B cell (primary cell): ENCODE results near the gene KLHDC7B. TPM values are rescaled to one million over a fixed set of nuclear protein-coding genes. Genes with fewer than 3 reads are reported as not detected.
"Not testable (repeated sequence)": the region's sequence is repeated elsewhere in the genome, so short reads cannot be mapped to it uniquely, and the experiment has no call there.

Experiments used
- ATAC-seq: fragments of 200-7000 bp; cut with Tn5 transposase; one replicate; pipeline ENCODE4 v1.10.0; 2021; ENCODE audit warnings: low read depth, mild to moderate bottlenecking, moderate number of reproducible peaks, moderate library complexity
- CTCF ChIA-PET: fragments of 350-600 bp; sonication (Branson Sonifier 250); formaldehyde crosslinking; loops from one replicate; lab custom pipeline; 2021; ENCODE audit warnings: antibody characterized with exemption, inconsistent platforms; lab: Charles Lee
- POLR2A ChIA-PET: fragments of 350-600 bp; sonication (Branson Sonifier 250); formaldehyde crosslinking; loops from one replicate; lab custom pipeline; 2021; ENCODE audit warnings: antibody characterized with exemption; lab: Charles Lee
- DNase-seq: peaks from one replicate; pipeline ENCODE4 v3.0.0; 2013
- H2AFZ ChIP-seq: 2 replicates; pipeline ENCODE4 v1.6.1; 2012; ENCODE audit warnings: mild to moderate bottlenecking, low read depth, low read length; ENCODE audit not compliant: insufficient read depth, poor library complexity, severe bottlenecking
- H3K27ac ChIP-seq, 2 donors: 1 replicate in 1 of 2; 2 replicates in 1 of 2; pipeline ENCODE4 v1.5.1; 2012 to 2013; ENCODE audit warnings: low read length in 2 of 2, mild to moderate bottlenecking in 2 of 2, moderate library complexity in 1 of 2
- H3K27me3 ChIP-seq, 4 experiments: fragments of 200-600 bp in 1 of 4; sonication (generic) in 1 of 4; replicated peaks in 1 of 4; 1 replicate in 2 of 4; 2 replicates in 2 of 4; pipeline versions ENCODE4 v1.6.1 to v1.7.0; 2013 to 2016; ENCODE audit warnings: low read length in 3 of 4, mild to moderate bottlenecking in 2 of 4, mixed read lengths in 1 of 4, moderate library complexity in 1 of 4; ENCODE audit not compliant: insufficient read depth in 4 of 4, control insufficient read depth in 3 of 4; ENCODE audit errors: control extremely low read depth in 1 of 4
- H3K36me3 ChIP-seq, 2 experiments: replicated peaks in 1 of 2; 1 replicate in 1 of 2; 2 replicates in 1 of 2; pipeline versions ENCODE4 v1.6.1 to v1.7.1; 2013; ENCODE audit warnings: low read length in 1 of 2; ENCODE audit not compliant: insufficient read depth in 2 of 2, control insufficient read depth in 1 of 2; ENCODE audit errors: control extremely low read depth in 1 of 2, extremely low read depth in 1 of 2
- H3K4me1 ChIP-seq, 2 donors: fragments of 200-600 bp in 1 of 2; sonication (generic) in 1 of 2; 1 replicate in 1 of 2; 2 replicates in 1 of 2; pipeline versions ENCODE4 v1.5.1 to v1.6.1; 2013 to 2017; ENCODE audit warnings: low read length in 2 of 2; ENCODE audit not compliant: control insufficient read depth in 2 of 2, insufficient read depth in 2 of 2
- H3K4me2 ChIP-seq: replicated peaks from 2 replicates; pipeline ENCODE3; 2012; ENCODE audit warnings: mild to moderate bottlenecking, low read depth, low read length; ENCODE audit not compliant: poor library complexity, severe bottlenecking
- H3K4me3 ChIP-seq, 5 experiments: fragments of 200-600 bp in 1 of 5; sonication (generic) in 1 of 5; 1 replicate in 3 of 5; 2 replicates in 2 of 5; pipeline versions ENCODE4 v1.5.1 to v1.7.0; 2011 to 2016; ENCODE audit warnings: low read length in 4 of 5, mild to moderate bottlenecking in 4 of 5, low read depth in 2 of 5, control low read depth in 1 of 5, moderate library complexity in 1 of 5; ENCODE audit not compliant: insufficient read depth in 1 of 5; ENCODE audit errors: control extremely low read depth in 1 of 5, extremely low read depth in 1 of 5
- H3K79me2 ChIP-seq: fragments of 200-600 bp; sonication (generic); one replicate; pipeline ENCODE4 v1.6.0; 2016; ENCODE audit warnings: low read length; ENCODE audit not compliant: control insufficient read depth, insufficient read depth
- H3K9ac ChIP-seq: fragments of 200-600 bp; sonication (generic); 2 replicates; pipeline ENCODE4 v1.6.1; 2017; ENCODE audit warnings: mild to moderate bottlenecking, low read length, moderate library complexity
- H3K9me3 ChIP-seq, 3 donors: one replicate each; pipeline versions ENCODE4 v1.6.1 to v1.7.1; 2013; ENCODE audit warnings: low read length in 2 of 3; ENCODE audit not compliant: control insufficient read depth in 2 of 3, insufficient read depth in 1 of 3; ENCODE audit errors: control extremely low read depth in 1 of 3
- H4K20me1 ChIP-seq: 2 replicates; pipeline ENCODE4 v1.6.0; 2012; ENCODE audit warnings: mild to moderate bottlenecking, low read length; ENCODE audit not compliant: insufficient read depth, control insufficient read depth, poor library complexity, severe bottlenecking
- H3K27ac Mint-ChIP-seq: one replicate; pipeline ENCODE4 v1.8.0; 2021; ENCODE audit warnings: mixed read lengths
- H3K27me3 Mint-ChIP-seq: one replicate; pipeline ENCODE4 v1.8.0; 2021; ENCODE audit warnings: mixed read lengths
- H3K4me1 Mint-ChIP-seq: one replicate; pipeline ENCODE4 v1.8.0; 2021; ENCODE audit warnings: mixed read lengths
- H3K4me3 Mint-ChIP-seq: one replicate; pipeline ENCODE4 v1.8.0; 2021; ENCODE audit warnings: mixed read lengths
- H3K9me3 Mint-ChIP-seq: one replicate; pipeline ENCODE4 v1.8.0; 2022; ENCODE audit warnings: mixed read lengths; ENCODE audit not compliant: insufficient read depth
- CTCF ChIP-seq: fragments of 200-600 bp; IDR thresholded peaks from one replicate; pipeline ENCODE4 v1.8.0; 2022; ENCODE audit warnings: antibody characterized with exemption, mild to moderate bottlenecking
- EZH2 ChIP-seq: IDR thresholded peaks from 2 replicates; pipeline ENCODE4 v1.6.1; 2012; ENCODE audit warnings: borderline replicate concordance, low read depth, mild to moderate bottlenecking, moderate library complexity, low read length; ENCODE audit not compliant: insufficient read depth, poor library complexity, severe bottlenecking
- WGBS: methylation state at CpG from one replicate; pipeline ENCODE4 v1.1.5; 2013; ENCODE audit warnings: missing lambda C conversion rate; ENCODE audit not compliant: insufficient coverage; 5-methylcytosine and 5-hydroxymethylcytosine counted together
- intact Hi-C: fragments of 100-400 bp; cut with micrococcal nuclease; formaldehyde crosslinking; loops from one replicate; pipeline ENCODE4 v1.10.0; 2022
- polyA plus RNA-seq: library from polyadenylated mRNA; depleted of rRNA; stranded (reverse); fragments of >200 nt; gene quantifications from 2 replicates; pipeline ENCODE4 v1.2.3, GENCODE V29; 2012
- total RNA-seq, 2 donors: library from RNA; stranded (reverse); fragments of 120-200 nt in 1 of 2; gene quantifications; 1 replicate in 1 of 2; 2 replicates in 1 of 2; pipeline versions ENCODE4 v1.2.3 to v1.2.4, GENCODE V29; 2013 to 2022

The KLHDC7B gene
- total and polyA plus RNA-seq, 2 donors (not counting 1 experiment from before 2014, with no cell fraction given), result 1.8 to 6.2 TPM

GRCh38 chr22:50532824-50533796 lies 12.6 kb upstream of the KLHDC7B start:
- peak overlapping the region; percentile 95 for H3K4me3 Mint-ChIP-seq
- peak overlapping the region in 1 of 5 experiments; percentile 95 for H3K4me3 ChIP-seq
- peaks cover 0 to 9% (median 0%) of the 10 kb centered on the region in 3 donors for H3K9me3 ChIP-seq
- no peaks in the 10 kb centered on the region for H3K27me3 Mint-ChIP-seq
- DNase-seq, result peak; percentile 10
- intact Hi-C loops, result no loop called here
- peak overlapping the region; percentile 84 for H3K4me2 ChIP-seq
- H3K9me3 Mint-ChIP-seq, result no peaks in the 10 kb centered on the region
- no peak for ATAC-seq
- H3K36me3 ChIP-seq, result no peaks in the 10 kb centered on the region
- H3K4me1 ChIP-seq, result peaks cover 17 to 61% of the 10 kb centered on the region in 2 donors
- H2AFZ ChIP-seq, result no peak overlapping the region
- TF ChIP-seq CTCF, result no peak
- TF ChIP-seq EZH2, result no peak
- peak overlapping the region; percentile 99 to 100 for H3K27ac ChIP-seq
- H3K27ac Mint-ChIP-seq, result peak overlapping the region; percentile 99
- WGBS, result 94% methylated on average over 10 of the region's 19 CpGs
- POLR2A ChIA-PET, result interaction anchor here (1.1 to 4.6 kb wide), 5 partner anchors 7 to 88 kb away, joined by 3 to 40 read pairs (median 20); partner anchors contain the start of genes LMF2 and NCAPH2
- peaks cover 46% of the 10 kb centered on the region for H3K4me1 Mint-ChIP-seq
- no peaks in the 10 kb centered on the region for H4K20me1 ChIP-seq
- H3K27me3 ChIP-seq, result no peaks in the 10 kb centered on the region
- CTCF ChIA-PET, result no interaction called here
- H3K9ac ChIP-seq, result peak overlapping the region; percentile 97
- peaks cover 17% of the 10 kb centered on the region for H3K79me2 ChIP-seq

GRCh38 chr22:50533856-50534711 lies 11.6 kb upstream of the KLHDC7B start:
- peak overlapping the region; percentile 64 to 99 for H3K27ac ChIP-seq
- not testable (repeated sequence) for H2AFZ ChIP-seq

More at GRCh38 chr22:50533856-50534711, 11.6 kb upstream of the KLHDC7B start:
- Histone ChIP-seq H3K79me2 (peaks cover 17% of the 10 kb centered on the region), H3K4me2 (peak overlapping the region; percentile 42), H3K4me1 (peaks cover 25 to 61% of the 10 kb centered on the region in 2 donors), H3K9ac (peak overlapping the region; percentile 23), H3K4me3 (peak overlapping the region in 2 of 5 experiments; percentile 12 to 40)
- Mint-ChIP-seq H3K27ac (peak overlapping the region; percentile 99), H3K4me3 (peak overlapping the region; percentile 80), H3K4me1 (peaks cover 41% of the 10 kb centered on the region)
- H3K9me3 Mint-ChIP-seq, intact Hi-C loops, H3K27me3 Mint-ChIP-seq, H4K20me1 ChIP-seq, H3K36me3 ChIP-seq, ATAC-seq, H3K27me3 ChIP-seq, H3K9me3 ChIP-seq: not testable (repeated sequence)
- ChIA-PET POLR2A (interaction anchor here (0.6 to 1.7 kb wide), 5 partner anchors 9 to 87 kb away, joined by 4 to 13 read pairs (median 5); partner anchors contain the start of gene SCO2), CTCF (interaction anchor here (0.8 to 3.4 kb wide), 4 partner anchors 8 to 87 kb away, joined by 4 to 13 read pairs (median 6); partner anchors contain the start of gene SCO2)
- peak; percentile 65 for DNase-seq
- 58% methylated on average over 12 of the region's 21 CpGs for WGBS
